Measurements from ENCODE around the gene HLA-G.

GRCh38 chr6:29850011-29850553, 22.5 kb downstream of the HLA-G start:
- TF ChIP-seq, protein P1, sequence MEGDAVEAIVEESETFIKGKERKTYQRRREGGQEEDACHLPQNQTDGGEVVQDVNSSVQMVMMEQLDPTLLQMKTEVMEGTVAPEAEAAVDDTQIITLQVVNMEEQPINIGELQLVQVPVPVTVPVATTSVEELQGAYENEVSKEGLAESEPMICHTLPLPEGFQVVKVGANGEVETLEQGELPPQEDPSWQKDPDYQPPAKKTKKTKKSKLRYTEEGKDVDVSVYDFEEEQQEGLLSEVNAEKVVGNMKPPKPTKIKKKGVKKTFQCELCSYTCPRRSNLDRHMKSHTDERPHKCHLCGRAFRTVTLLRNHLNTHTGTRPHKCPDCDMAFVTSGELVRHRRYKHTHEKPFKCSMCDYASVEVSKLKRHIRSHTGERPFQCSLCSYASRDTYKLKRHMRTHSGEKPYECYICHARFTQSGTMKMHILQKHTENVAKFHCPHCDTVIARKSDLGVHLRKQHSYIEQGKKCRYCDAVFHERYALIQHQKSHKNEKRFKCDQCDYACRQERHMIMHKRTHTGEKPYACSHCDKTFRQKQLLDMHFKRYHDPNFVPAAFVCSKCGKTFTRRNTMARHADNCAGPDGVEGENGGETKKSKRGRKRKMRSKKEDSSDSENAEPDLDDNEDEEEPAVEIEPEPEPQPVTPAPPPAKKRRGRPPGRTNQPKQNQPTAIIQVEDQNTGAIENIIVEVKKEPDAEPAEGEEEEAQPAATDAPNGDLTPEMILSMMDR (IDR thresholded peaks at IDR 0.05), result no peak
- TF ChIP-seq POLR2A (IDR thresholded peaks at IDR 0.05), result no peak
